Measurements from ENCODE around the gene ICAM4.

DNA sequence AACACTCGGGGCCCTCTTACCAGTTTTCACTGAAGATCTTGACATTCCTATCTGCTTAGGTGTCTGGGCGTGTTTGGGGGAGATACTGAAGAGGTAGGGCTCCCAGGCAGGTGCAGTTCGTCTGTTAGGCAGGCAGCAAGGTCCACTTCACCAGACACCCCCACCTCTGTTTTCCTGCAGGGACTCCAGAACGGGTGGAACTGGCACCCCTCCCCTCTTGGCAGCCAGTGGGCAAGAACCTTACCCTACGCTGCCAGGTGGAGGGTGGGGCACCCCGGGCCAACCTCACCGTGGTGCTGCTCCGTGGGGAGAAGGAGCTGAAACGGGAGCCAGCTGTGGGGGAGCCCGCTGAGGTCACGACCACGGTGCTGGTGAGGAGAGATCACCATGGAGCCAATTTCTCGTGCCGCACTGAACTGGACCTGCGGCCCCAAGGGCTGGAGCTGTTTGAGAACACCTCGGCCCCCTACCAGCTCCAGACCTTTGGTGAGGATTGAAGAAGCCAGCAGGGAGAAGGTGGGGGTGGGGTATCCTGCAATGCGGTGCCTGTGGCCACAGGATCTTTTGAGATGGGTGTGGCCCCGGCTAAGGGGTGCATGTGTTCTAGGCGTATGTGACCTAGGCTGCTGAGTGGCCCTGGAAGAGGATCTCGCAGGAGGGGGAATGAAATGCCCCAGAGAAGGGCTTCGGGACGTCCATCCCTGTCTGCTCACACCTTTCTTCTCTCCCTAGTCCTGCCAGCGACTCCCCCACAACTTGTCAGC lies 3.3 kb upstream of the ICAM4 start:
- TF ChIP-seq, protein P1, sequence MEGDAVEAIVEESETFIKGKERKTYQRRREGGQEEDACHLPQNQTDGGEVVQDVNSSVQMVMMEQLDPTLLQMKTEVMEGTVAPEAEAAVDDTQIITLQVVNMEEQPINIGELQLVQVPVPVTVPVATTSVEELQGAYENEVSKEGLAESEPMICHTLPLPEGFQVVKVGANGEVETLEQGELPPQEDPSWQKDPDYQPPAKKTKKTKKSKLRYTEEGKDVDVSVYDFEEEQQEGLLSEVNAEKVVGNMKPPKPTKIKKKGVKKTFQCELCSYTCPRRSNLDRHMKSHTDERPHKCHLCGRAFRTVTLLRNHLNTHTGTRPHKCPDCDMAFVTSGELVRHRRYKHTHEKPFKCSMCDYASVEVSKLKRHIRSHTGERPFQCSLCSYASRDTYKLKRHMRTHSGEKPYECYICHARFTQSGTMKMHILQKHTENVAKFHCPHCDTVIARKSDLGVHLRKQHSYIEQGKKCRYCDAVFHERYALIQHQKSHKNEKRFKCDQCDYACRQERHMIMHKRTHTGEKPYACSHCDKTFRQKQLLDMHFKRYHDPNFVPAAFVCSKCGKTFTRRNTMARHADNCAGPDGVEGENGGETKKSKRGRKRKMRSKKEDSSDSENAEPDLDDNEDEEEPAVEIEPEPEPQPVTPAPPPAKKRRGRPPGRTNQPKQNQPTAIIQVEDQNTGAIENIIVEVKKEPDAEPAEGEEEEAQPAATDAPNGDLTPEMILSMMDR (IDR thresholded peaks at IDR 0.05): no peak
- no peak for TF ChIP-seq POLR2A (IDR thresholded peaks at IDR 0.05; ENCODE audit: low read depth)

All from esophagus muscularis mucosa (tissue), 3 donors.